GM21526 (cell line): ENCODE measurements around the gene DHRS7C.

Experiments used
- ATAC-seq: cut with Tn5 transposase; IDR thresholded peaks from one replicate; pipeline ENCODE4 v1.9.1; 2021; ENCODE audit warnings: moderate library complexity; ENCODE audit not compliant: unreplicated experiment, low FRiP score

DHRS7C gene

GRCh38 chr17:9790889-9791876 lies at the start of gene DHRS7C:
Gene DHRS7C (minus strand): TSS chr17:9791592. CDS start chr17:9791284, 308 bp downstream.
- ATAC-seq, result no peak

- ATAC-seq, result no peak
Observed at GRCh38 chr17:9839433-9839832, 48.0 kb upstream of the DHRS7C start.

GRCh38 chr17:9837551-9838471 lies 46.4 kb upstream of the DHRS7C start:
- no peak for ATAC-seq

- no peak for ATAC-seq
Observed at GRCh38 chr17:9833922-9834321, 42.5 kb upstream of the DHRS7C start.

GRCh38 chr17:9830711-9831110 lies 39.3 kb upstream of the DHRS7C start:
- ATAC-seq, result no peak

GRCh38 chr17:9829343-9829742 lies 38.0 kb upstream of the DHRS7C start:
- no peak for ATAC-seq

- no peak for ATAC-seq
Observed at GRCh38 chr17:9828296-9829295, 37.2 kb upstream of the DHRS7C start.

GRCh38 chr17:9825641-9826150 lies 34.3 kb upstream of the DHRS7C start, which contains the start of gene GLP2R:
Gene GLP2R (plus strand): TSS chr17:9825924. CDS start chr17:9826064, 140 bp downstream.
- ATAC-seq, result no peak

GRCh38 chr17:9824797-9825338 lies 33.5 kb upstream of the DHRS7C start:
- no peak for ATAC-seq

- ATAC-seq, result no peak
Observed at GRCh38 chr17:9824094-9824493, 32.7 kb upstream of the DHRS7C start.

GRCh38 chr17:9821921-9822320 lies 30.5 kb upstream of the DHRS7C start, which contains the start of gene GSG1L2:
Gene GSG1L2 (minus strand): TSS chr17:9822079. CDS start chr17:9822071, 8 bp downstream.
- ATAC-seq, result no peak

GRCh38 chr17:9820448-9820847 lies 29.1 kb upstream of the DHRS7C start:
- ATAC-seq, result no peak

- ATAC-seq, result no peak
Observed at GRCh38 chr17:9818760-9819159, 27.4 kb upstream of the DHRS7C start.

GRCh38 chr17:9817086-9817485 lies 25.7 kb upstream of the DHRS7C start:
- no peak for ATAC-seq

- no peak for ATAC-seq
Observed at GRCh38 chr17:9816472-9816871, 25.1 kb upstream of the DHRS7C start.

- ATAC-seq, result no peak
Observed at GRCh38 chr17:9814337-9814945, 23.0 kb upstream of the DHRS7C start.

GRCh38 chr17:9813166-9813565 lies 21.8 kb upstream of the DHRS7C start:
- ATAC-seq, result no peak

GRCh38 chr17:9811537-9811936 lies 20.1 kb upstream of the DHRS7C start:
- ATAC-seq, result no peak

GRCh38 chr17:9811086-9811485 lies 19.7 kb upstream of the DHRS7C start:
- no peak for ATAC-seq
